Endothelial cell of umbilical vein (primary cell): ENCODE measurements around the gene PIEZO2. TPM values are rescaled to one million over a fixed set of nuclear protein-coding genes. Genes with fewer than 3 reads are reported as not detected.

ENCODE experiments used
- BruUV-seq: library from RNA; stranded (reverse); fragments of 400-500 nt; replicated peaks from 2 replicates; lab custom pipeline; 2021; lab: Mats Ljungman, UMichigan
- CTCF ChIA-PET: fragments of 300-600, 350-600 bp; sonication (Branson Sonifier 250); formaldehyde crosslinking; loops from one replicate; lab custom pipeline; 2021; ENCODE audit warnings: antibody characterized with exemption, inconsistent platforms; lab: Charles Lee
- POLR2A ChIA-PET: fragments of 300-600, 350-600 bp; sonication (Branson Sonifier 250); formaldehyde crosslinking; loops from one replicate; lab custom pipeline; 2021; ENCODE audit warnings: antibody characterized with exemption, inconsistent platforms; lab: Charles Lee
- DNase-seq: peaks from one replicate; pipeline ENCODE4 v3.0.0-alpha.2; 2011; ENCODE audit warnings: low read depth, low spot score
- FAIRE-seq: peaks from 2 replicates; lab custom pipeline; 2011; peaks lifted over from hg19 to GRCh38; lab: Jason Lieb, UNC
- H2AFZ ChIP-seq: 2 replicates; pipeline ENCODE4 v1.6.0; 2012; ENCODE audit warnings: low read depth, low read length, control low read depth, inconsistent platforms
- H3K27ac ChIP-seq: 2 replicates; pipeline ENCODE4 v1.5.1; 2011; ENCODE audit warnings: low read depth, mild to moderate bottlenecking, control low read depth, low read length, moderate library complexity; ENCODE audit not compliant: insufficient read depth
- H3K27me3 ChIP-seq, 2 experiments: 2 replicates each; pipeline versions ENCODE4 v1.6.0 to v1.6.1; 2011; ENCODE audit warnings: low read length in 2 of 2, mixed read lengths in 1 of 2; ENCODE audit not compliant: control insufficient read depth in 2 of 2, insufficient read depth in 2 of 2
- H3K36me3 ChIP-seq, 2 experiments: 2 replicates in 1 of 2; 3 replicates in 1 of 2; pipeline ENCODE4 v1.5.1; 2011; ENCODE audit warnings: low read length in 2 of 2, mild to moderate bottlenecking in 1 of 2, moderate library complexity in 1 of 2; ENCODE audit not compliant: control insufficient read depth in 2 of 2, insufficient read depth in 2 of 2; ENCODE audit errors: extremely low read depth in 1 of 2
- H3K4me1 ChIP-seq: 3 replicates; pipeline ENCODE4 v1.5.1; 2011; ENCODE audit warnings: mild to moderate bottlenecking, low read length; ENCODE audit not compliant: control insufficient read depth, insufficient read depth; ENCODE audit errors: extremely low read depth
- H3K4me2 ChIP-seq: 2 replicates; pipeline ENCODE4 v1.6.1; 2011; ENCODE audit warnings: low read length, control low read depth, mixed read lengths; ENCODE audit not compliant: insufficient read depth
- H3K4me3 ChIP-seq, 3 experiments: fragments of 200-600 bp in 1 of 3; sonication (generic), shearing (Covaris generic) in 1 of 3; replicated peaks in 1 of 3; 2 replicates each; pipeline ENCODE4 v1.5.1; 2011 to 2016; ENCODE audit warnings: control low read depth in 3 of 3, low read length in 3 of 3, mild to moderate bottlenecking in 2 of 3, inconsistent platforms in 1 of 3, low read depth in 1 of 3, moderate library complexity in 1 of 3; ENCODE audit not compliant: insufficient read depth in 1 of 3
- H3K79me2 ChIP-seq: 2 replicates; pipeline ENCODE4 v1.6.0; 2012; ENCODE audit warnings: low read length, inconsistent platforms; ENCODE audit not compliant: control insufficient read depth, insufficient read depth
- H3K9ac ChIP-seq: replicated peaks from 2 replicates; pipeline ENCODE3; 2011; ENCODE audit warnings: low read length, control low read depth; ENCODE audit not compliant: insufficient read depth; ENCODE audit errors: extremely low read depth
- H3K9me1 ChIP-seq: replicated peaks from 3 replicates; pipeline ENCODE4 v1.6.0; 2011; ENCODE audit warnings: mild to moderate bottlenecking, low read length; ENCODE audit not compliant: control insufficient read depth, insufficient read depth; ENCODE audit errors: extremely low read depth
- H3K9me3 ChIP-seq: replicated peaks from 2 replicates; pipeline ENCODE4 v1.5.1; 2012; ENCODE audit warnings: low read length, inconsistent platforms; ENCODE audit not compliant: control insufficient read depth, insufficient read depth
- H4K20me1 ChIP-seq: replicated peaks from 2 replicates; pipeline ENCODE3; 2011; ENCODE audit warnings: mild to moderate bottlenecking, low read length; ENCODE audit not compliant: control insufficient read depth, insufficient read depth; ENCODE audit errors: extremely low read depth
- EZH2 ChIP-seq: IDR thresholded peaks from 2 replicates; pipeline ENCODE4 v1.6.1; 2012; ENCODE audit warnings: borderline replicate concordance, low read depth, mild to moderate bottlenecking, moderate library complexity, low read length, inconsistent platforms; ENCODE audit not compliant: severe bottlenecking
- FOS ChIP-seq: IDR thresholded peaks from 2 replicates; pipeline ENCODE4 v1.6.1; 2011; ENCODE audit warnings: mild to moderate bottlenecking, low read length, moderate library complexity, borderline replicate concordance; ENCODE audit not compliant: insufficient read depth
- GATA2 ChIP-seq: IDR thresholded peaks from 2 replicates; pipeline ENCODE4 v1.7.0; 2011; ENCODE audit warnings: low read depth, mild to moderate bottlenecking, moderate library complexity, mixed read lengths, low read length; ENCODE audit not compliant: insufficient read length, insufficient read depth
- JUN ChIP-seq: IDR thresholded peaks from 2 replicates; pipeline ENCODE4 v1.6.1; 2011; ENCODE audit warnings: borderline replicate concordance, low read depth; ENCODE audit not compliant: insufficient read length, insufficient read depth
- MAX ChIP-seq: IDR thresholded peaks from 2 replicates; pipeline ENCODE4 v1.6.1; 2011; ENCODE audit not compliant: insufficient read depth, insufficient read length
- MYC ChIP-seq: IDR thresholded peaks from one replicate; pipeline ENCODE4 v1.6.1; 2011; ENCODE audit warnings: mild to moderate bottlenecking, low read depth, low read length
- POLR2A ChIP-seq: IDR thresholded peaks from 2 replicates; pipeline ENCODE4 v1.6.1; 2012; ENCODE audit warnings: low read depth, mild to moderate bottlenecking, control low read depth, low read length
- POLR2AphosphoS5 ChIP-seq: IDR thresholded peaks from 2 replicates; pipeline ENCODE4 v1.6.1; 2012; ENCODE audit warnings: low read depth, mild to moderate bottlenecking, control low read depth, low read length, moderate library complexity; ENCODE audit not compliant: insufficient read depth
- dilution Hi-C: fragments of 300-500 bp; cut with MboI; formaldehyde crosslinking; loops from one replicate; pipeline ENCODE4 v1.15.0; 2019; ENCODE audit warnings: low sequenced_read_pairs; ENCODE audit not compliant: extremely low pct_ligation_motif_present
- intact Hi-C: fragments of 100-400 bp; cut with micrococcal nuclease; formaldehyde crosslinking; loops from one replicate; pipeline ENCODE4 v1.10.0; 2022
- polyA plus RNA-seq, 4 experiments: library from polyadenylated mRNA; depleted of rRNA in 3 of 4; stranded (reverse) in 3 of 4; unstranded in 1 of 4; fragments of >200 nt; gene quantifications; 2 replicates each; pipeline versions ENCODE4 v1.2.1 to v1.2.3, GENCODE V29; 2011 to 2012; ENCODE audit warnings: missing spikeins in 1 of 4
- total RNA-seq: library from RNA; stranded (reverse); gene quantifications from 2 replicates; pipeline ENCODE4 v1.2.3, GENCODE V29; 2021
- TF ChIP-seq, protein P1 (sequence below), 2 donors: IDR thresholded peaks; 1 replicate in 1 of 2; 2 replicates in 1 of 2; pipeline ENCODE4 v1.5.1; 2011; ENCODE audit warnings: low read length in 2 of 2, mild to moderate bottlenecking in 2 of 2, moderate library complexity in 2 of 2, control low read depth in 1 of 2, inconsistent platforms in 1 of 2, low read depth in 1 of 2; ENCODE audit not compliant: insufficient read depth in 1 of 2; ENCODE audit errors: extremely low read depth in 1 of 2

PIEZO2 gene
- total and polyA plus RNA-seq, 2 donors (not counting 3 experiments of a cell fraction or from before 2014, with no cell fraction given) = 1.7 to 11.2 TPM

- no peak for FAIRE-seq
- no peak overlapping the region for H2AFZ ChIP-seq
- H3K9me1 ChIP-seq = no peaks in the 10 kb centered on the region
- no peak for DNase-seq
- no peak overlapping the region for H3K4me3 ChIP-seq
- H3K9me3 ChIP-seq = no peaks in the 10 kb centered on the region
- H3K79me2 ChIP-seq = no peaks in the 10 kb centered on the region
- no peak overlapping the region for H3K4me2 ChIP-seq
- TF ChIP-seq FOS (no peak), MYC (no peak), POLR2A (no peak), EZH2 (no peak), POLR2AphosphoS5 (no peak), GATA2 (no peak), MAX (no peak), JUN (no peak)
- TF ChIP-seq, protein P1, sequence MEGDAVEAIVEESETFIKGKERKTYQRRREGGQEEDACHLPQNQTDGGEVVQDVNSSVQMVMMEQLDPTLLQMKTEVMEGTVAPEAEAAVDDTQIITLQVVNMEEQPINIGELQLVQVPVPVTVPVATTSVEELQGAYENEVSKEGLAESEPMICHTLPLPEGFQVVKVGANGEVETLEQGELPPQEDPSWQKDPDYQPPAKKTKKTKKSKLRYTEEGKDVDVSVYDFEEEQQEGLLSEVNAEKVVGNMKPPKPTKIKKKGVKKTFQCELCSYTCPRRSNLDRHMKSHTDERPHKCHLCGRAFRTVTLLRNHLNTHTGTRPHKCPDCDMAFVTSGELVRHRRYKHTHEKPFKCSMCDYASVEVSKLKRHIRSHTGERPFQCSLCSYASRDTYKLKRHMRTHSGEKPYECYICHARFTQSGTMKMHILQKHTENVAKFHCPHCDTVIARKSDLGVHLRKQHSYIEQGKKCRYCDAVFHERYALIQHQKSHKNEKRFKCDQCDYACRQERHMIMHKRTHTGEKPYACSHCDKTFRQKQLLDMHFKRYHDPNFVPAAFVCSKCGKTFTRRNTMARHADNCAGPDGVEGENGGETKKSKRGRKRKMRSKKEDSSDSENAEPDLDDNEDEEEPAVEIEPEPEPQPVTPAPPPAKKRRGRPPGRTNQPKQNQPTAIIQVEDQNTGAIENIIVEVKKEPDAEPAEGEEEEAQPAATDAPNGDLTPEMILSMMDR (IDR thresholded peaks at IDR 0.05; ENCODE audit: extremely low read depth in 1 of 2, insufficient read depth in 1 of 2, low read depth in 1 of 2, low read length in 2 of 2) = no peak
- H3K27me3 ChIP-seq = no peaks in the 10 kb centered on the region
- dilution Hi-C loops (no loop called here), intact Hi-C loops (no loop called here)
- ChIA-PET CTCF (no interaction called here), POLR2A (no interaction called here)
- H3K9ac ChIP-seq = no peak overlapping the region
- H3K27ac ChIP-seq = no peak overlapping the region
- BruUV-seq = no TSS peak
- H3K36me3 ChIP-seq = no peaks in the 10 kb centered on the region
- H4K20me1 ChIP-seq = no peaks in the 10 kb centered on the region
- H3K4me1 ChIP-seq = peaks cover 9% of the 10 kb centered on the region
These were observed 177.7 kb downstream of the PIEZO2 start for GRCh38 chr18:10971717-10972116.
